Ovary (tissue), 3 donors: ENCODE results near the gene SLC38A10.

Source experiments
- CTCF ChIP-seq, 3 donors: fragments of 450-650 bp in 2 of 3; fragments of 200-600 bp in 1 of 3; IDR thresholded peaks; one replicate each; pipeline versions ENCODE4 v1.5.1 to v1.8.0; 2016 to 2022; ENCODE audit warnings: antibody characterized with exemption in 3 of 3, mild to moderate bottlenecking in 1 of 3
- POLR2A ChIP-seq: fragments of 450-650 bp; IDR thresholded peaks from one replicate; pipeline ENCODE4 v1.6.1; 2017; ENCODE audit warnings: antibody characterized with exemption, mild to moderate bottlenecking, moderate library complexity
- donor health status: DM: no; HTN: no; CAD: no.

- TF ChIP-seq POLR2A, result no peak
- no peak for TF ChIP-seq CTCF (IDR thresholded peaks at IDR 0.05)
These were observed 11.9 kb upstream of the SLC38A10 start for GRCh38 chr17:81306898-81307510.
